ENCODE results near the gene B3GALT5.
"Not testable (repeated sequence)": the region's sequence is repeated elsewhere in the genome, so short reads cannot be mapped to it uniquely, and the experiment has no call there.

The B3GALT5 gene

GRCh38 chr21:39612233-39613040 lies at the start of gene B3GALT5:
B3GALT5 (plus strand) TSS chr21:39612940; CDS start chr21:39660560, 47,620 bp downstream.
- no peak for DNase-seq

GRCh38 chr21:39564200-39564599 lies 48.5 kb upstream of the B3GALT5 start:
- no peak for DNase-seq

- DNase-seq = no peak
These were observed 45.4 kb upstream of the B3GALT5 start for GRCh38 chr21:39567180-39567972.

- no peak for DNase-seq
These were observed 44.4 kb upstream of the B3GALT5 start for GRCh38 chr21:39568361-39568760.

- DNase-seq = no peak
These were observed 37.0 kb upstream of the B3GALT5 start for GRCh38 chr21:39575775-39576174.

- DNase-seq = no peak
These were observed 36.1 kb upstream of the B3GALT5 start for GRCh38 chr21:39576518-39577128.

GRCh38 chr21:39579734-39580332 lies 32.9 kb upstream of the B3GALT5 start:
- DNase-seq = no peak

GRCh38 chr21:39580744-39581143 lies 32.0 kb upstream of the B3GALT5 start:
- DNase-seq = no peak

GRCh38 chr21:39581414-39581813 lies 31.3 kb upstream of the B3GALT5 start:
- no peak for DNase-seq

- no peak for DNase-seq
These were observed 30.0 kb upstream of the B3GALT5 start for GRCh38 chr21:39582749-39583148.

GRCh38 chr21:39583586-39583985 lies 29.2 kb upstream of the B3GALT5 start:
- DNase-seq = not testable (repeated sequence)

- DNase-seq = no peak
These were observed 25.4 kb upstream of the B3GALT5 start for GRCh38 chr21:39587376-39587775.

GRCh38 chr21:39588884-39589283 lies 23.9 kb upstream of the B3GALT5 start:
- DNase-seq = no peak

- no peak for DNase-seq
These were observed 19.2 kb upstream of the B3GALT5 start for GRCh38 chr21:39593522-39593921.

- no peak for DNase-seq
These were observed 17.3 kb upstream of the B3GALT5 start for GRCh38 chr21:39595465-39595864.

GRCh38 chr21:39597595-39597994 lies 15.1 kb upstream of the B3GALT5 start:
- no peak for DNase-seq

- no peak for DNase-seq
These were observed 13.4 kb upstream of the B3GALT5 start for GRCh38 chr21:39599191-39599970.

- no peak for DNase-seq
These were observed 11.4 kb upstream of the B3GALT5 start for GRCh38 chr21:39601187-39601928.

- no peak for DNase-seq
These were observed 10.6 kb upstream of the B3GALT5 start for GRCh38 chr21:39602076-39602689.

- DNase-seq = no peak
These were observed 9.9 kb upstream of the B3GALT5 start for GRCh38 chr21:39602793-39603192.

GRCh38 chr21:39604951-39605350 lies 7.8 kb upstream of the B3GALT5 start:
- no peak for DNase-seq

Measured in activated gamma-delta T cell treated with Interleukin-2 at 50 U/mL for 16 hours (primary cell).